HepG2 (cell line): ENCODE measurements around the gene TACC2.

Experiments
- CHD4 ChIP-seq: fragments of 200-600 bp; sonication (generic); IDR thresholded peaks from 2 replicates; pipeline ENCODE4 v1.7.0; 2017; ENCODE audit warnings: mild to moderate bottlenecking, low read length, borderline replicate concordance
- NCOA1 ChIP-seq: sonication (generic); formaldehyde crosslinking; IDR thresholded peaks from 2 replicates; pipeline ENCODE4 v1.9.0; 2021; ENCODE audit warnings: missing genetic modification reagents
- ZBTB20 ChIP-seq: sonication (generic); formaldehyde crosslinking; IDR thresholded peaks from 2 replicates; pipeline ENCODE4 v1.8.1; 2023; ENCODE audit warnings: missing genetic modification reagents, low read depth, mild to moderate bottlenecking, borderline replicate concordance
- ZNF256 ChIP-seq: sonication (generic); formaldehyde crosslinking; conservative IDR thresholded peaks from 2 replicates; pipeline ENCODE4 v1.4.0; 2020; ENCODE audit warnings: missing genetic modification reagents
- ZNF441 ChIP-seq: sonication (generic); formaldehyde crosslinking; IDR thresholded peaks from 2 replicates; pipeline ENCODE4 v1.7.0; 2021; ENCODE audit warnings: missing genetic modification reagents, borderline replicate concordance
- ZNF589 ChIP-seq: sonication (generic); formaldehyde crosslinking; conservative IDR thresholded peaks from 2 replicates; pipeline ENCODE4 v1.8.0; 2022; ENCODE audit warnings: mild to moderate bottlenecking, moderate library complexity, missing genetic modification reagents
- TF ChIP-seq, protein P1 (sequence below): sonication (generic); formaldehyde crosslinking; IDR thresholded peaks from 2 replicates; pipeline ENCODE4 v1.5.1; 2020; ENCODE audit warnings: missing genetic modification reagents, mild to moderate bottlenecking, borderline replicate concordance
- TF ChIP-seq, protein P2 (sequence below): sonication (generic); formaldehyde crosslinking; IDR thresholded peaks from 2 replicates; pipeline ENCODE4 v1.5.0; 2020; ENCODE audit warnings: mild to moderate bottlenecking, missing genetic modification reagents, moderate library complexity
- TF ChIP-seq, protein P3 (sequence below): sonication (generic); formaldehyde crosslinking; IDR thresholded peaks from 2 replicates; pipeline ENCODE4 v1.4.0; 2020; ENCODE audit warnings: missing genetic modification reagents, mild to moderate bottlenecking, borderline replicate concordance

DNA sequence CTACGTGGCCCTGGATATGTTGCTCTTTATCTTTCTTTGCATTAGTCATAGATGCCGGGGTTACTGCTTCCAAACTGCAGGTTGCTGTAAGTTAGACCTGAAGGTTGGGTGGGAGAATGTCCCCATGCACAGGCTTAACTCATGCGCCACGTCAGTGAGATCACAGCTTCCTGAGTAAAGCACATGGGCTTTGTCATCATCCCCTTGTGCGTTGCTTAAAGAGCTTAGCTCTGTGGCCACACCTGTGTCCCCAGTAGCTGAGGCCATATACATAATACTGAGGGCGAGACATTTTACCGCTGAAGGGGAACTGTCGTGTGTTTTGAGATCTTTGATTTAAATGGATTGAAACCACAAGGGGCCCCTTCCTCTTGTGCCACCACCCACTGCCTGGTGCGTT is 236.4 kb downstream of the TACC2 start:
- TF ChIP-seq, protein P1, sequence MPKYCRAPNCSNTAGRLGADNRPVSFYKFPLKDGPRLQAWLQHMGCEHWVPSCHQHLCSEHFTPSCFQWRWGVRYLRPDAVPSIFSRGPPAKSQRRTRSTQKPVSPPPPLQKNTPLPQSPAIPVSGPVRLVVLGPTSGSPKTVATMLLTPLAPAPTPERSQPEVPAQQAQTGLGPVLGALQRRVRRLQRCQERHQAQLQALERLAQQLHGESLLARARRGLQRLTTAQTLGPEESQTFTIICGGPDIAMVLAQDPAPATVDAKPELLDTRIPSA: no peak
- TF ChIP-seq, protein P2, sequence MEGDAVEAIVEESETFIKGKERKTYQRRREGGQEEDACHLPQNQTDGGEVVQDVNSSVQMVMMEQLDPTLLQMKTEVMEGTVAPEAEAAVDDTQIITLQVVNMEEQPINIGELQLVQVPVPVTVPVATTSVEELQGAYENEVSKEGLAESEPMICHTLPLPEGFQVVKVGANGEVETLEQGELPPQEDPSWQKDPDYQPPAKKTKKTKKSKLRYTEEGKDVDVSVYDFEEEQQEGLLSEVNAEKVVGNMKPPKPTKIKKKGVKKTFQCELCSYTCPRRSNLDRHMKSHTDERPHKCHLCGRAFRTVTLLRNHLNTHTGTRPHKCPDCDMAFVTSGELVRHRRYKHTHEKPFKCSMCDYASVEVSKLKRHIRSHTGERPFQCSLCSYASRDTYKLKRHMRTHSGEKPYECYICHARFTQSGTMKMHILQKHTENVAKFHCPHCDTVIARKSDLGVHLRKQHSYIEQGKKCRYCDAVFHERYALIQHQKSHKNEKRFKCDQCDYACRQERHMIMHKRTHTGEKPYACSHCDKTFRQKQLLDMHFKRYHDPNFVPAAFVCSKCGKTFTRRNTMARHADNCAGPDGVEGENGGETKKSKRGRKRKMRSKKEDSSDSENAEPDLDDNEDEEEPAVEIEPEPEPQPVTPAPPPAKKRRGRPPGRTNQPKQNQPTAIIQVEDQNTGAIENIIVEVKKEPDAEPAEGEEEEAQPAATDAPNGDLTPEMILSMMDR (CRISPR knock-in tag): no peak
- TF ChIP-seq ZNF589 (no peak), ZBTB20 (CRISPR knock-in tag) (no peak), CHD4 (no peak), ZNF441 (CRISPR knock-in tag) (no peak), ZNF256 (no peak), NCOA1 (CRISPR knock-in tag) (no peak)
- TF ChIP-seq, protein P3, sequence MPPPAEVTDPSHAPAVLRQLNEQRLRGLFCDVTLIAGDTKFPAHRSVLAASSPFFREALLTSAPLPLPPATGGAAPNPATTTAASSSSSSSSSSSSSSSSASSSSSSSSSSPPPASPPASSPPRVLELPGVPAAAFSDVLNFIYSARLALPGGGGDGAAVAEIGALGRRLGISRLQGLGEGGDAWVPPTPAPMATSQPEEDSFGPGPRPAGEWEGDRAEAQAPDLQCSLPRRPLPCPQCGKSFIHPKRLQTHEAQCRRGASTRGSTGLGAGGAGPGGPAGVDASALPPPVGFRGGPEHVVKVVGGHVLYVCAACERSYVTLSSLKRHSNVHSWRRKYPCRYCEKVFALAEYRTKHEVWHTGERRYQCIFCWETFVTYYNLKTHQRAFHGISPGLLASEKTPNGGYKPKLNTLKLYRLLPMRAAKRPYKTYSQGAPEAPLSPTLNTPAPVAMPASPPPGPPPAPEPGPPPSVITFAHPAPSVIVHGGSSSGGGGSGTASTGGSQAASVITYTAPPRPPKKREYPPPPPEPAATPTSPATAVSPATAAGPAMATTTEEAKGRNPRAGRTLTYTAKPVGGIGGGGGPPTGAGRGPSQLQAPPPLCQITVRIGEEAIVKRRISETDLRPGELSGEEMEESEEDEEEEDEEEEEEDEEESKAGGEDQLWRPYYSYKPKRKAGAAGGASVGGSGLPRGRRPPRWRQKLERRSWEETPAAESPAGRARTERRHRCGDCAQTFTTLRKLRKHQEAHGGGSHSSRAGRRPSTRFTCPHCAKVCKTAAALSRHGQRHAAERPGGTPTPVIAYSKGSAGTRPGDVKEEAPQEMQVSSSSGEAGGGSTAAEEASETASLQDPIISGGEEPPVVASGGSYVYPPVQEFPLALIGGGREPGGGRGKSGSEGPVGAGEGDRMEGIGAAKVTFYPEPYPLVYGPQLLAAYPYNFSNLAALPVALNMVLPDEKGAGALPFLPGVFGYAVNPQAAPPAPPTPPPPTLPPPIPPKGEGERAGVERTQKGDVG: no peak
